Adrenal gland (tissue), 12 donors: ENCODE data around the gene TARS3. TPM values are rescaled to one million over a fixed set of nuclear protein-coding genes. Genes with fewer than 3 reads are reported as not detected.

Experiments
- DNase-seq, 7 donors: peaks; one replicate each; pipeline ENCODE4 v3.0.0-alpha.2; 2019 to 2020
- H3K27ac ChIP-seq, 5 donors: fragments of 200-600 bp; sonication (generic) in 4 of 5; 1 replicate in 3 of 5; 2 replicates in 2 of 5; pipeline versions ENCODE4 v1.5.1 to v1.8.0; 2016 to 2020; ENCODE audit warnings: mild to moderate bottlenecking in 1 of 5
- H3K27me3 ChIP-seq: fragments of 200-600 bp; 2 replicates; pipeline ENCODE4 v1.8.0; 2021
- H3K36me3 ChIP-seq, 2 donors: fragments of 200-600 bp; replicated peaks in 1 of 2; 1 replicate in 1 of 2; 2 replicates in 1 of 2; pipeline versions ENCODE4 v1.5.1 to v1.8.0; 2018 to 2022
- H3K4me1 ChIP-seq, 2 donors: fragments of 200-600 bp; replicated peaks in 1 of 2; 1 replicate in 1 of 2; 2 replicates in 1 of 2; pipeline versions ENCODE4 v1.5.1 to v1.8.0; 2018 to 2021
- H3K4me3 ChIP-seq, 4 donors: fragments of 200-600 bp; sonication (generic) in 3 of 4; one replicate each; pipeline ENCODE4 v1.5.1; 2016 to 2018
- H3K9me3 ChIP-seq, 3 donors: fragments of 200-600 bp; sonication (generic) in 1 of 3; replicated peaks in 1 of 3; 1 replicate in 2 of 3; 2 replicates in 1 of 3; pipeline versions ENCODE4 v1.5.1 to v1.8.0; 2016 to 2021
- CTCF ChIP-seq, 6 experiments: fragments of 450-650 bp in 4 of 6; fragments of 200-600 bp in 2 of 6; sonication (generic) in 1 of 6; IDR thresholded peaks; 1 replicate in 5 of 6; 2 replicates in 1 of 6; pipeline versions ENCODE4 v1.5.1 to v1.8.0; 2016 to 2021; ENCODE audit warnings: antibody characterized with exemption in 6 of 6, mild to moderate bottlenecking in 2 of 6, moderate library complexity in 1 of 6
- POLR2A ChIP-seq, 2 donors: fragments of 450-650 bp; IDR thresholded peaks; one replicate each; pipeline ENCODE4 v1.6.1; 2017; ENCODE audit warnings: antibody characterized with exemption in 2 of 2, mild to moderate bottlenecking in 2 of 2, moderate library complexity in 1 of 2
- WGBS, 4 donors: extraction: QIAGEN DNeasy Blood & Tissue Kit in 2 of 4; methylation state at CpG; one replicate each; pipeline versions ENCODE4 v1.1.5 to v1.1.7; 2013 to 2017; 5-methylcytosine and 5-hydroxymethylcytosine counted together
- intact Hi-C, 2 donors: fragments of 100-400 bp; cut with DNase I; formaldehyde crosslinking; loops; one replicate each; pipeline versions ENCODE4 v1.14.1 to v1.15.0; 2022 to 2023
- polyA plus RNA-seq, 3 donors: library from polyadenylated mRNA; stranded (reverse); fragments of 200-250 nt in 2 of 3; fragments of 350-450 nt in 1 of 3; fragmentation: Illumina TruSeq in 1 of 3; extraction: RNeasy Lipid Tissue Mini Kit (QIAGEN cat#74804) in 1 of 3; gene quantifications; one replicate each; pipeline ENCODE4 v1.2.3, GENCODE V29; 2013 to 2014
- total RNA-seq, 9 donors: library from RNA; depleted of rRNA in 4 of 9; stranded (reverse); fragments of >200 nt in 4 of 9; fragments of 120-200 nt in 1 of 9; fragmentation: NEBNext Ultra II Directional in 1 of 9; extraction: Animal tissue kit (Norgen Biotek cat#: 25700) in 1 of 9; gene quantifications; one replicate each; pipeline versions ENCODE4 v1.1.0 to v1.2.4, GENCODE V29; 2013 to 2023
- donor health status: healthy with polysubstance abuse.
- donor health status: Bipolar disorder and iron deficiency.
- donor health status: DM: yes; HTN: yes; CAD: no.
- donor health status: DM: no; HTN: no; CAD: no.
- donor health status: DM: no; HTN: no; CAD: no.
- donor health status: DM: yes; HTN: yes; CAD: no.

The TARS3 gene
- total and polyA plus RNA-seq, 12 donors = 4.8 to 28.5 (median 14.1) TPM

- WGBS, 4 donors = 61 to 76% (median 74%) methylated on average over 6 of the region's 6 CpGs
- H3K36me3 ChIP-seq = peaks cover 0 to 10% of the 10 kb centered on the region in 2 donors
- no peak for TF ChIP-seq POLR2A (IDR thresholded peaks at IDR 0.05)
- TF ChIP-seq CTCF (IDR thresholded peaks at IDR 0.05) = no peak
These were observed 34.4 kb downstream of the TARS3 start for GRCh38 chr15:101689901-101690300.

GRCh38 chr15:101686718-101687117 is 37.6 kb downstream of the TARS3 start:
- intact Hi-C loops = no loop called here
- no peak overlapping the region for H3K4me3 ChIP-seq
- no peaks in the 10 kb centered on the region for H3K4me1 ChIP-seq
- H3K36me3 ChIP-seq = peaks cover 0 to 13% of the 10 kb centered on the region in 2 donors
- H3K27ac ChIP-seq = no peak overlapping the region
- no peak for TF ChIP-seq POLR2A (IDR thresholded peaks at IDR 0.05)
- no peak for TF ChIP-seq CTCF (IDR thresholded peaks at IDR 0.05)
- no peaks in the 10 kb centered on the region for H3K9me3 ChIP-seq
- DNase-seq = no peak
- 94 to 100% (median 99%) methylated on average over 2 of the region's 2 CpGs for WGBS, 4 donors
- no peaks in the 10 kb centered on the region for H3K27me3 ChIP-seq

More at GRCh38 chr15:101689901-101690300, 34.4 kb downstream of the TARS3 start:
- no peak overlapping the region for H3K27ac ChIP-seq
- no peaks in the 10 kb centered on the region for H3K4me1 ChIP-seq
- H3K4me3 ChIP-seq = no peak overlapping the region
- peak; percentile 19 to 72 (median 56) for DNase-seq
- H3K27me3 ChIP-seq = no peaks in the 10 kb centered on the region
- intact Hi-C loops = no loop called here
- no peaks in the 10 kb centered on the region for H3K9me3 ChIP-seq

- WGBS, 4 donors = 94 to 99% (median 97%) methylated on average over 3 of the region's 3 CpGs
- H3K36me3 ChIP-seq = peaks cover 0 to 17% of the 10 kb centered on the region in 2 donors
- intact Hi-C loops = no loop called here
- H3K27me3 ChIP-seq = no peaks in the 10 kb centered on the region
- DNase-seq = no peak
- no peaks in the 10 kb centered on the region for H3K9me3 ChIP-seq
- H3K4me1 ChIP-seq = no peaks in the 10 kb centered on the region
- H3K27ac ChIP-seq = no peak overlapping the region
- no peak overlapping the region for H3K4me3 ChIP-seq
- no peak for TF ChIP-seq CTCF (IDR thresholded peaks at IDR 0.05)
- TF ChIP-seq POLR2A (IDR thresholded peaks at IDR 0.05) = no peak
These were observed 39.4 kb downstream of the TARS3 start for GRCh38 chr15:101684877-101685276.

- H3K4me1 ChIP-seq = no peaks in the 10 kb centered on the region
- H3K9me3 ChIP-seq = no peaks in the 10 kb centered on the region
- H3K36me3 ChIP-seq = peaks cover 0 to 17% of the 10 kb centered on the region in 2 donors
- WGBS, 4 donors = 75 to 90% (median 81%) methylated on average over 1 of the region's 1 CpG
- intact Hi-C loops = no loop called here
- H3K4me3 ChIP-seq = no peak overlapping the region
- no peak overlapping the region for H3K27ac ChIP-seq
- no peaks in the 10 kb centered on the region for H3K27me3 ChIP-seq
- DNase-seq = no peak
- TF ChIP-seq POLR2A (IDR thresholded peaks at IDR 0.05) = no peak
- TF ChIP-seq CTCF (IDR thresholded peaks at IDR 0.05) = no peak
These were observed 39.9 kb downstream of the TARS3 start for GRCh38 chr15:101684384-101684783.
